HG02610 (cell line): ENCODE measurements around the gene PSMB3.
"Not testable (repeated sequence)": the region's sequence is repeated elsewhere in the genome, so short reads cannot be mapped to it uniquely, and the experiment has no call there.

ENCODE experiments used
- ATAC-seq: cut with Tn5 transposase; IDR thresholded peaks from one replicate; pipeline ENCODE4 v1.9.1; 2021; ENCODE audit warnings: mild to moderate bottlenecking, moderate library complexity; ENCODE audit not compliant: unreplicated experiment

Gene PSMB3

DNA sequence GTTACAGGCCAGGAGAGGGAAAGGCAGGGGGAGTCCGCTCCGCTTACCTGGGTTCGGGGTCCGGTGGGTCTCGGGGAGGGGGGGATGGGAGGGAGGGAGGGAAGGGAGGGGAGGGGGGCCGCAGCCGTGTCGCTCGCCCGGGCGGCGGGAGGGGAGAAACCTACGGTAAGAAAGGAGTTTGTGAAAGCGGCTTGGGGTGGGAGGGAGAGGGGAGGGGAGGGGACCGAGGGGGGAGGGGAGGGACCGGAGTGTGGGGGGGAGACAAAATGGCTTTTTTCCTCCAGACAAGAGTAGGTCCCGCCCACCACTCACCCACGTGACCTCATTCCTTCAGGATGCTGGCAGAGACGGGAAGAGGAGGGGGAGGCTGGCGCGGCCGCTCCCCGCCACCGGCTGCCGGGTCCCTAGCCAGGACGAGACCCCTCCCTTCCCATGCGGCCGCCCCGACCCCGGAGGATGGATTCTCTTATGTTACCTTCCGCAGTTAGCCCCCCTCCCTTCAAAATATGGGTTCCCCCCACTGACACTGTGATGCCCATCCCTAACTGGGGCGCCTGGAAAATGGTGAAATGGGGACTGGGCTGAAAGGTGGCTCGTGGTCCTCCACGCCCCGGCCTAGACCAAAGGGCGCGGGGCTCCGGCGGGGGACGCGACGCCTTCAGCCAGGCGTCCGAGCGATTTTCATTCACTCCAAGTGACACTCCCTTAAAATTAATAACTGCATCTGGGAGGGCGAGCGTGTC lies 4.2 kb upstream of the PSMB3 start, which contains the start of gene PCGF2:
Gene PCGF2 (minus strand): TSS at position 188 of the 743 bp plus-strand sequence. CDS start 7,934 bp downstream, outside the sequence.
- ATAC-seq = no peak

DNA sequence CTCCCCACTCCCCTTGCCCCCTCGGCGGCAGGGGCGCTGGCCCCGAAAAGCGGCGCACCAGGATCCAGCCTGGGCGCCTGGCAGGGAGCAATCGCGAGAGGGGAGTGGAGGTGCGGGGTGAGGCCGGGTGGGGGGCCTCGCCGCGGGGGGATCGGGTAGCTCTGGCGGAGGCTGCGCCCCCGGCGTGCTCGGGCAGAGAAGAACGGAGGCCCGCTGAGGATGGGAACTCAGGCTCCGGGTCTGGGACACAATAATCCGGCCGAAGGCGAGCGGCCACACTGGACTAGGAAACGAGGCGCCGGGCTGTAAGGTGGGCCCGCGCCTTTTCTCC lies 3.7 kb upstream of the PSMB3 start:
- no peak for ATAC-seq

DNA sequence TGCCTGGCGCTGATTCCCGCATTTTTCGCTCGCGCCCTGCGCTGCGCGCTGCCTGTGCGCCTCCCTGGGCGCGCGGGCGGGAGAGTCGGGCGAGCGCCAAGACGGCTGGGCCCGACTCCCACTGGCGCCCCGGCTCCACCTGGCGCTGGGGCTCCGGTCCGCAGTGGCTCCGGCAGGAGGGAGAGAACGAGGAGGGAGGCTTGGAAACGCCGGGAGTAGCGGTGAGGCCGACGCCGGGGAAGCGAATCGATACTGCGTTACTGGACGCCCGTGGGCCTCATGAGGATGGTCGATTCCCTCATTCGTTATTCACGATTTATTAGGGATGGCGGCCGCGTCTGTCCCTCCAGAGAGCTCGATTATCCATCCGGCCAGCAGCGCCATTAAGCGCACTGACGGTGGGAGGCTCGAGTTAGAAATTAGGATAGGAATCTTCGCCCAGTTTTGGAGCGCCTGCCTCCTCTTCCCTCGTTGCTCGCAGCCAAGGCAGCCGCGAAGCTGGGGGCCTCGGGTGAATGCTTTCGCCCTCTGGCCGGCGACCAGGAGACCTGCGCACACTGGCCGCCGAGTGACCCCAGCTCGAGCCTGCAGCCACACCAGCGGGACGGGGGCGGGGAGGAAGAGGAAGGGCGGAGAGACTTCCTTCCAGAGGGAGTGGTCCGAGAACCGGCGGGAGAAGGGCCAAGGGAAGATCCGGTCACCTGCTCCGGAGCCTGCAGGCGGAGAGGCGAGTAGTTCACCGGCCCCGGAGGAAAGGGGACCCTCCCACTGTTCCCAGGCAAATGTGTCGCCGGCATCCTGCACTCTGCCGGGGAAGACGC lies 3.1 kb upstream of the PSMB3 start:
- no peak for ATAC-seq

DNA sequence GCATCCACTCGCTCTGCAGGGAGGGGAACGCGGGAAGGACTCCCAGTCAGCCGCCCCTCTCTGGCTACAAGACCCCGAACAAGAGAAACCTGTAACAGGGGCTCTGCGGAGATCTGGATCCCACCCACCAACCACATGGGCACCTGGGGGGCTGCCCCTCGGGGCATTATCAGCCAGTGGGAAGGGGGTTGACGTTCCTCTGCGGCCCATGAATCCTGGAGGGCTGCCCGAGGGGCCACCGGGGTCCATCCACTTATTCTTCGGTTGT lies 2.6 kb upstream of the PSMB3 start:
- ATAC-seq = no peak

DNA sequence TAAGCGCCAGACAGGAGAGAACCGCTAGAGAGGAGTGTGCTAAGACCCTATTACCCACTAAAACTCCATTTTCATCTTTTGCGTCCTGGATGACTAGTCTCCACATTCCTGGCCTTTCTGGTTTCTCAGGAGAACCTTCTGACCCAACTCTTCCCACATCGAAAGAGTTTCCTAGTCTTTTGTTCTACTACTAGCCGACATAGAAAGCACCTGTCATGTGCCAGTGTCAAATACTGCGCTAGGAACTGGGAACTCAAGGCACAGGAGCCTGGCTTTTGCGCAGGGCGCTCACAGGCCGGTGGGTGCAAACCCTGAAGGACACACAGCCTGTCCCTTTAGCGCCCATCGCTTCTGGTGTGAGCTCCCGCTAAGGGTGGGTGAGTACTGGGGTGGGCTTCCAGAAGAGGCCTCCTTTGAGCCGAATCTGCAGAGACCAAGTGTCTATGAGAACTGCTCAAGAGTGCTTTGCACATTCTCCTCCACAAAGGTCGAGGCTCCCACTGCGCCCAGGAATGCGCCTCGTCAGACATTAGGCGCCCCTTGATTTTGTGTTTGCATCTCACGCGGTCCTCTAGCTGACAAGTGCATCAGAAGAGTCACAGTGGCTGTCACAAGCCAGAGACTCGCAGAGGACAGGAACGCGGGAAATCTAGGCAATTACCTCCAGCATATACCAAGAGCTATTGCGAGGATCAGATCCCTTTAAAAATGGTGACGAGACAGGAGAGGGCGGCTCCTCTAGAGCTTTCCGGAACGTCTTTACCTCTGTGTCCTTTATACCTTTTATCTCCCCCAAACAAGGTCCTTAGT lies 2.0 kb upstream of the PSMB3 start:
- ATAC-seq = no peak

DNA sequence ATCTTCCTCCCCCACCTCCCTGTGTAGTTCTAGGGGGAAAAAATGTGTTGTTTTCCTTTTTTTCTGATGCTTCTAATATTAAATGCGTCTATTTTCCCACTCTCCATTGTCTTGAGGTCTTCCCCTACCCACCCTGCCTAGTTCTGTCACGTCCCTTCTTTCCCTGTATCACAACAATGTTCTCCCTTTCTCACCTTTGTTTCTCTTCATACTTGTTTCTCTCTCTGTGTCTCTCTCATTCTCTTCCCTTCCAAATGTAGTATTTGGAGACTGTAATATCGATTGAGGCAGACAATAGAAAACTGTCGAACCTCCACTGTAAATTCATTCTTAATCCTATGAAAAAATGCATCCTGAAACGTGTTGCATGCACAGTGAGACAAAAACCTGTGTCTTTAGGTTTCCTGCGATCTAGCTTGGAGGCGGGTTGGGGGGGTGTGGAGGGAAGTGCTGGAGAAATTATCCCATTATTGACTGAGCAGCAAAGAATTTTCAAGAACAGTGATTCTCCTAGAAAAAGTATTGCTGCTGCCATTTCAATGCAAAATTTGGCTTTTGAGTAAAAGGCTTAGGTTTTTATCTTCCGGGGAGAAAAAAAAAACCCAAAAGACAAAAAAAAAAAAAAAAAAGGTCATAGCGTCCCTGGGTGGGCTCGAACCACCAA lies 1.3 kb upstream of the PSMB3 start:
- no peak for ATAC-seq

DNA sequence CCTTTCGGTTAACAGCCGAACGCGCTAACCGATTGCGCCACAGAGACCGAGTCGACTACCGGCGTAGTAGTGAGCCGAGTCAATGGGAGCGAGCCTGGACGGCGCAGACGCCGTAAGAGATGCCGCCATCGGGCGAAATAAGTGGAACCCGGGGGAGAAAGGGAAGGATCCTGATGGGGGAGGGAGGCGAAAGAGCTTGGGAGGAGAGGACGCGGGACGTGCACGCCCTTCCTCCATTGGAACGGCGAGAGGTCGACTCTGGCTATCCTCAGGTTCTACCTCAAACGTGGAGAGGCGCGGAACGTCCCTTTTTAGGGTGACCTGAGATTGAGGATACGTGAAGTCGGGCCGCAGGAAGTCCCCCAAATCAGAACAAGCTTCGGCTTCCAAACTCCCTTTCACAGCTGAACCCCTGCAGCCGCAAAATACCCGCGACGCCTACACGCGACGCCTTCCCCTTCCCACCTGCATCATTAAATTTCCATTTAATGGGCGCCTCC lies 683 bp upstream of the PSMB3 start:
- no peak for ATAC-seq

DNA sequence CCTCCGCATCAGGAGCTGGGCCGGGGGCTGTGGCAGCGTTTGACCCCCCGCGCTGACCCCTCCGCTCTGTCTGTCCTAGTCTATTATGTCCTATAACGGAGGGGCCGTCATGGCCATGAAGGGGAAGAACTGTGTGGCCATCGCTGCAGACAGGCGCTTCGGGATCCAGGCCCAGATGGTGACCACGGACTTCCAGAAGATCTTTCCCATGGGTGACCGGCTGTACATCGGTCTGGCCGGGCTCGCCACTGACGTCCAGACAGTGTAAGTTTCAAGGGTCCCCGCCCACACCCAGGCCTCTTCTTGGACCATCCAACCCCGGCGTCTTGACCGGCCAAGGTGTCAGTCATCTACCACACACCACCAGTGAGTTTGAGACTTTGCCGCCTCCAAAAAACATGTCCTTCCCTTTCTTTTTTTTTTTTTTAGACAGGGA lies 548 bp downstream of the PSMB3 start:
- ATAC-seq = no peak

DNA sequence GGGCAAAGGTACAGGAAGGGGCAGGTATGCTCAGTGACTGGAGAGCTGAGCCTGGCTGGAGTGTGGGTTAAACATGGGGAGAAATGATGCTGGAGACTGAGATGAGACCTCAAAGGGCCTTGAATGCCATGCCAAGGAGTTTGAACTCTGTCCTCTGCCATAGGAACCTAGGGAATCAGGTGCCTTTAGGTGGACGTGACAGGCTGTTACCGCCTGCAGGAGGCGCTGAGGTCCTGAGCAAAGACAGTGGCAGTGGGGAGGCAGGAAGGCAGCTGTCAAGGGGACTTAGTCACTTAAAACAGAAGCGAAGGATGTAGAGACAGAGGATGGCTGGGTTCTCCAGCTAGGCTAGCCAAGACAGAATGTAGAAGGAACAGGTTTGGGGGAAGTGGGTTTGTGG lies 9.1 kb downstream of the PSMB3 start:
- no peak for ATAC-seq

DNA sequence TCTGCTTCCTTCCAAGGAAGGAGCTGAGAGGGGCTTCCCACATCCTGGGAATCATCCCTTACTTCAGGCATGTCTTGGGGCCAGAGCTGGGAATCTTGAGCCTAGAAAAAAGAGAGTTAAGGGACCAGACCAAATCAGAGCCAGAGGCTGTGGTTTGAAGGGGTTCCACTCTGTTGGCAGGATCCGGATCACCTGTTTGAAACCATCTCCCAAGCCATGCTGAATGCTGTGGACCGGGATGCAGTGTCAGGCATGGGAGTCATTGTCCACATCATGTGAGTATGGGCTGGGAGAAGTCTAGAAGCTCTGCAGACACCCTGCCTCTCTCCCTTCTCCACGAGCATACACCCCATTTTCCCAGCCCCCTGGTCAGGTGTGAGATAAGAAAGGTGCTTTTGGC lies 9.7 kb downstream of the PSMB3 start:
- no peak for ATAC-seq

DNA sequence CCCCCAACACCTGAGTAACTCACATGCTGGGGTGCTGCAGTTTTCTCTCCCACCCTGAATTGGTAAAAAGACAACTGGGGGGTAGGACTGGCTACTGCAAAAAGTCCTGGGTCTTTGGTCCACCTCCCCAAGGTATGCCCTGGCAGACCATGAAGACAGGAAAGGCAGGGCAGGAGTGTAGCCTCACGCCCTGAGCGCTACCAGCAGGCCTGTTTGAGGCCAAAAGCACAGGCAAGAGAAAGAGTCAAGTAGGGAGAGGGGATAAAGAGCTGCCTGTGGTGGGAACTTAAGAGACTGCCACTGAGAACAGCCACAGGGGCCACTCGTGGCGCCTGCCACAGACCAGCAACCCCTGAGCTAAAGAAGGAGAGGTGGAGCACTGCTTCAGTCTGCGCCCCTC lies 13.8 kb downstream of the PSMB3 start:
- ATAC-seq = no peak

DNA sequence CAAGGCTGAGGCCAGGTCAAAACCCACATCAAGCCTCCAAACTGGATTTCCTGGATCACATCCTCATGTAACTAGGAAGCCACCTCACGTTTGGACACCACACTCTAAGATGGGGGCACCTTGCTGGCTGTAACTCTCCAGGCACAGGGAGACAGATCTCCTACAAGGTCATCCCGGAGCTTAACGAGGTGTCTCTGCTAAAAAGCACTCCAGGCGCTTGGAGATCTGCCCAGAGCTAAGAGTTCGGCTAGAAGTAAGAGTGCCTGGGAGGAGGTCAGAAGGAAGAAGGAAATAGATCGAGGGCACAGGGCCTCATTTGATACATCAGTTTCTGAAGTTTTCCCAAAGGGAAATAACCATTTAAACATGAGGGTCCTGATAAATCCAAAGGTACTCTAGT lies 15.9 kb downstream of the PSMB3 start:
- no peak for ATAC-seq

DNA sequence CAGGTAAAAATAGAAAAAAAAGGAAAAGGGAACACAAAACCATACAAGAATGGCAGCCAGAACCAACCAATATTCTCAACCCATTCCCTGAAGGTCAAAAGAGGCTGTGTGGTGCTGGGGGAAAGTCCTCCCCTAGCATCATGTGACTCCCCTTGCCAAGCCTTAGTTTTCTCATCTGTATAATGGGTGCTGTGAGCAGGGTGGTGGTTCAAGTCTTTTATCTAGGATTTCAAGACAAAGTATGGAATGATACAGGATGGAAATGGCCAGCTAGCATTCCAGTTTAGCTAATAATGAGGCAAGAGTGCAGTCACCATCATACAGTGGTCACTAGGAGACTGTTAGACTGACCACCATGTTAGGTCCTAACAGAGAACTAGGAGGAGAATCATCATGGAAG lies 20.7 kb downstream of the PSMB3 start:
- no peak for ATAC-seq

DNA sequence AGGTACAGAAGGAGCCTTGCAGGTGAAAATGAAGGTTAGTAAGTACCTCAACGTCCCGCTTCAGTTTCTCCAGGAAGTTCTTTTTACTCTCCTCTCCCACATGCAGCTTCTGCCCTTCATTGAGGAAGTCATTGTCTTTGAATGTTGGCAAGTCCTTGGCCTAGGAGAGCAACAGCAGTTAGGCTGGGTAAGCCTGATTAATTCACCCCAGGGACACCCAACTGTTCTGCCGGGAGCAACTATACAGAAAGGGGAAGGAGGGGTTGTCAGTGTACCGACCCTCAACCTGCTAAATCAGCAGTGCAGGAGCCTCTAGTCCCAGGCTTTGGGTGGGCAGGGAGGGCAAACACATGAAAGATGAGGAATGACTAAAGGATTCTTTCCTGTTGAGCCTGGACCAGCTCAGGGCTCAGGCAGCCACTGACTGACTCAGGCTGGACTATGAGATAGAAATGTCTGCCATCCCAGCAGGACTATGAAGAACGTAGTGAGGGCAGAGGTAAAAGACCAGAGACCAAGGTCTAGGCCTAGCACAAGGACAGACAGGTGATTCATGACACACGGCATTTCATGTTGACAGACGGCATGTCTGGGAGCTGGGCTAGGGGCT lies 25.2 kb downstream of the PSMB3 start:
- ATAC-seq = no peak

DNA sequence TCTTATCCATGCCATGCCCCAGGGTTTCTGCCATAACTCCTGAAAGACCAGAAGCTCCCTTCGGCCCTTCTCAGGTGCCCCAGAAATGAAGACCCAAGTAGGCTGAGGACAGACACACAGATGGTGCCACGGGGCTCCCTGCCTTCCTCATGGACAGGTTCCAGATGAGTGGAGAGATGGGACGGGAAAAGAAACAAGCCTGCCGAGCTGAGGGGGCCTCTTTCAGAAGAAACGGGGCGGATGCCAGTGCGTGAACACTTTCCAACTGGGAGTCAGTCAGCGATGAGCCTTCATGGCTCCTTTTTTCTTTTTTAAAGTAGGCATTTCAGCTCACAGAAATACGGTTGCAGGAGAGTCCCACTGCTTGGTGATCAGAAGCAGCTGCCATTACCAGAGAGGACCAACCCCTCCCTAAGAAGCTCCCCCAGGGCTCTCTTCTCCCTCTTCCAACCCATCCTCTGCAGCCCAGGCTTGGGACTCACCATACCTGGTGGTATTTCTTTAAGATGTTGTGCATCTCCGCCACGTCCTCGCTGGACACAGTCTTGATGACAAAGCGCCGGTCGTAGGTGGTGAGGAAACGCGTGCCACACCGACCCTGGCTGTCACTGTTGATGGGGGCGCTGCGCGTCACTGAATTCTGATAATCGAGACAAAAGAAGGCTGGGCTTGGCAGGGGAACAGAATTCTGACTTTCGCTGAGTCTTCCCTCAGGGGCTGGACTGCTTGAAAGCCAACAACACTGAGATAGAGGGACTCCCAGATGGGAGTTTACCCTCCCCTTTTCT lies 27.6 kb downstream of the PSMB3 start:
- no peak for ATAC-seq

DNA sequence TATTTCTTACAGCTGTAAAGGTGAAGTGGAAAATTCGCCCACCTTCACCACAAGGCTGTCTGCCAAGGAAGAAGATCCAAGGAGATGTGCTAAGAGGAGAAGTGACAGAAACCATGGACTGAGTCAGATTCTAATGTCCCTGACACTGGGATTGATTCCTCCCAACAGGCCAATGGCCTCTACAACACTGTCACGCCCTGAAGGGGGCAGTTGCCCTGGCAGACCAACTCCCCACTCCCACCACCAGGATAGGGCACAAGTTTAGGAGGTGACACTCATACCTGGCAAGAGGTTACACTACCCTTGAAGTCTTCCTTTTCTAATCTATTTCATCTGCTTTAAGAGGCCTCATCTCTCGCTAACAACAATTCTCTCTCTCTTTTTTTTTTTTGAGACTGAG lies 30.7 kb downstream of the PSMB3 start:
- no peak for ATAC-seq

DNA sequence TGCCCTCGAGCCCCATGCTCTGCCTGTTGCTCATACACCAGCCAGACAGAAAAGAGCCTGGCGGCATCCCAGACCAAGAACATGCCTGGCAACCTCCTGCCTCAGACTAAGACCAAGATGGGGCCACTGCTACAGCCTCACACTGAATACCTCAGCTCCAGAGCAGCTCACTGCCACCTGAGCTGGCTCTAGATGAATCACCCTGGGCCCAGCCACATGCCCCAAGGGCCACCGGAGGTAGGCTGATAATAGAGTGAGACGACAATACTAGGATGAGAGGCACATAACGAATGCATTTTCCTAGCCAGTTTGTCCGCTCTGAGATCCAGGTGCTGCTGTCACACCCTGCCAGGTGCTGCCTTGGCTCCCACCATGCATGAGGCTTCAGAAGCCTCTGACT lies 33.8 kb downstream of the PSMB3 start:
- ATAC-seq = no peak

DNA sequence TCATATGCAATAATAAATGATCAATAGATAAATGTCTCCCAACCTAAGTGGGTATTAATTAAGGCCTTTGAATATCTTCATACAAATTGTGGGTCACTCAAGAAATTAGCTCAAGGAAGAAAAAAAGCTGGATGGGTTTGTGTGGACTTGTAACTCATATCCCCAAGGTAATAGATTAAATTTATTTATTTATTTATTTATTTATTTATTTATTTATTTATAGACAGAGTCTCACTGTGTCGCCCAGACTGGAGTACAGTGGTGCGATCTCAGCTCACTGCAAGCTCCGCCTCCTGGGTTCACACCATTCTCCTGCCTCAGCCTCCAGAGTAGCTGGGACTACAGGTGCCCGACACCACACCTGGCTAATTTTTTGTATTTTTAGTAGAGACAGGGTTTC lies 35.5 kb downstream of the PSMB3 start:
- not testable (repeated sequence) for ATAC-seq

DNA sequence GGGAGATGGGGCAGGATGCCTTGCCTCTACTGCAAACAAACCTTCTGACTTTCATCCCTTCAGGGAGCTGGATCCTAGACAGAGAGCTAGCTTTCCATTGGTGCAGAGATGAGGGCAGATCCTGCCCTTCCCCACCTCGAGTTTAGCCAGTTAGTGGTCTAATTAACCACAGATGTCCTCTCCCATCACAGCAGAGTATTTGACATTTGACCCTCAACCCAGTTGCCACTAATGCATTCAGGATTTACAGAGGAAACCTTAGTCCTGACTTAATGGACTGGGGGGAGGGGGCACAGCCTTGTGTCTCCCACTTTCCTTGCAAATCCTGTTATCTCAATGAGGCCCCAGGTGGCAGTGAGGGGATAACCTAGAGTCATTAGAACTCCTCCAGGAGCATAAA lies 36.6 kb downstream of the PSMB3 start:
- ATAC-seq = no peak

DNA sequence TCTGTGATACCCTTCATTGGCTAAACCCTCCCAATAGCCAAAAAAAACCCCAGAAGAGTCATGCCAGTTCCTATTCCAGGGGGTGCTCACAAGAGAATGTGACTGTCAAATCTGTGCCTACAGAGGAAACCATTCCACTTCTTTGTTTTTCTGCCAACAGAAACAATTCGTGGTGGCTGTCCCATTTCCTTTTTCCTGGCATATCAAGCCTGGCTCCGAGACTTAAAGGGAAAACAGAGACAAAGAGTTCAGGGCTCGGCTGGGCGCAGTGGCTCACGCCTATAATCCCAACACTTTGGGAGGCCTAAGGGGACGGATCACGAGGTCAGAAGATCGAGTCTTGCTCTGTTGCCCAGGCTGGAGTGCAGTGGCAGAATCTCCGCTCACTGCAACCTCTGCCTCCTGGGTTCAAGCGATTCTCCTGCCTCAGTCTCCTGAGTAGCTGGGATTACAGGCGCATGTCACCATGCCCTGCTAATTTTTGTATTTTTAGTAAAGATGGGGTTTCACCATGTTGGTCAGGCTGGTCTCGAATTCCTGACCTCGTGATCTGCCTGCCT lies 37.7 kb downstream of the PSMB3 start:
- not testable (repeated sequence) for ATAC-seq
